Measurements from ENCODE around the gene SPATA4.

Gene SPATA4

DNA sequence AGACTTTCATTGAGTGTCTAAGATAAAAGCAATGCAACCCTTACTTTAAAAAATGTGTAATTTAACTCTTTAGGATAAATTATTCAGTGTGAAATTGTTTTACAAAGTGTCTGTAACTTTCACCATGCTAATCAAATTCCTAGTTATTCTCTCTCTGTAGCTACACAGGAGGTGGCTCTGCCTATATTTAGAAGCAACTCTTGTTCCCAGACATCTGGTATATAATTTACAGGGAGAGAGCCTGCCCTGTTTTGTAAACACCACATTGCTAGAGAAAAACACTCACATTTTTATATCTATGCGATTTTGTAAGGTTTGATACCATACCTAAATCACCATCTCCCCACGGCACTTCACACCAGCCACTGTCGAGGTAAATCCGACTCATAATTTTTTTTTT is 35.5 kb upstream of the SPATA4 start:
- H4K20me1 ChIP-seq (ENCODE audit: insufficient read depth, low read length): no peaks in the 10 kb centered on the region
- TF ChIP-seq, protein P1, sequence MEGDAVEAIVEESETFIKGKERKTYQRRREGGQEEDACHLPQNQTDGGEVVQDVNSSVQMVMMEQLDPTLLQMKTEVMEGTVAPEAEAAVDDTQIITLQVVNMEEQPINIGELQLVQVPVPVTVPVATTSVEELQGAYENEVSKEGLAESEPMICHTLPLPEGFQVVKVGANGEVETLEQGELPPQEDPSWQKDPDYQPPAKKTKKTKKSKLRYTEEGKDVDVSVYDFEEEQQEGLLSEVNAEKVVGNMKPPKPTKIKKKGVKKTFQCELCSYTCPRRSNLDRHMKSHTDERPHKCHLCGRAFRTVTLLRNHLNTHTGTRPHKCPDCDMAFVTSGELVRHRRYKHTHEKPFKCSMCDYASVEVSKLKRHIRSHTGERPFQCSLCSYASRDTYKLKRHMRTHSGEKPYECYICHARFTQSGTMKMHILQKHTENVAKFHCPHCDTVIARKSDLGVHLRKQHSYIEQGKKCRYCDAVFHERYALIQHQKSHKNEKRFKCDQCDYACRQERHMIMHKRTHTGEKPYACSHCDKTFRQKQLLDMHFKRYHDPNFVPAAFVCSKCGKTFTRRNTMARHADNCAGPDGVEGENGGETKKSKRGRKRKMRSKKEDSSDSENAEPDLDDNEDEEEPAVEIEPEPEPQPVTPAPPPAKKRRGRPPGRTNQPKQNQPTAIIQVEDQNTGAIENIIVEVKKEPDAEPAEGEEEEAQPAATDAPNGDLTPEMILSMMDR (IDR thresholded peaks at IDR 0.05; ENCODE audit: low read length): no peak
- no peak for TF ChIP-seq EZH2phosphoT487 (IDR thresholded peaks at IDR 0.05; ENCODE audit: low read length)
- TF ChIP-seq EZH2 (optimal IDR thresholded peaks at IDR 0.05; ENCODE audit: low read depth, low read length): no peak
- no peaks in the 10 kb centered on the region for H3K27me3 ChIP-seq (replicated peaks; ENCODE audit: insufficient read depth, low read length)
- no peaks in the 10 kb centered on the region for H3F3A ChIP-seq (ENCODE audit: insufficient read depth, low read length)
- H3K9me3 ChIP-seq (replicated peaks; ENCODE audit: insufficient read depth, low read length): no peaks in the 10 kb centered on the region
- no peaks in the 10 kb centered on the region for H3K79me2 ChIP-seq (ENCODE audit: low read length)
- DNase-seq: no peak
- no peak overlapping the region for H2AFZ ChIP-seq (ENCODE audit: low read length)
- no peak overlapping the region for H3K4me3 ChIP-seq (ENCODE audit: low read length)
- no peak overlapping the region for H3K4me2 ChIP-seq (ENCODE audit: low read depth, low read length)
- no peak overlapping the region for H3K9ac ChIP-seq (ENCODE audit: low read length)
- H3K27ac ChIP-seq (ENCODE audit: low read length): no peak overlapping the region
- H3K9me2 ChIP-seq (replicated peaks; ENCODE audit: insufficient read depth, low read length): no peaks in the 10 kb centered on the region
- no peaks in the 10 kb centered on the region for H3K4me1 ChIP-seq (ENCODE audit: low read length)
- H3K36me3 ChIP-seq (replicated peaks; ENCODE audit: insufficient read depth, low read length): no peaks in the 10 kb centered on the region

DNA sequence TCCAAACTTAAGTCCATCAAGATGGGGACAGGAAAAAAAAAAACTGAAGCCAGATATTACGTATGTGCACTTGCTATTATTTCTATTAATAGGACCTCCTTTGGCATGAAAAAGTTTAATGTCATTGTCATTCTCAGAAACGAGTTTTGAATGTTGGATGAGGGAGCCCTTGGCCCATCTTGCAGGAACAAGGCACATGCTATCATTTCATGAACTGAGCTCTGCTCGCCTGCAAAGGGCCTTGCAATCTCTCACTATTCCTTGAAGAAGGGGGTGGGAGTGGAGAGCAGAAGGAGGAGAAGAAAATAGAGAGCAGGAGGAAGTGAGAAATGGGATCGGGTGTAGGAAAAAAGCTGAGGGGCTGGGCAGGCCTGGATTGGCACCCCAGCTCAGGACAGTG is 34.3 kb upstream of the SPATA4 start:
- no peaks in the 10 kb centered on the region for H3K27me3 ChIP-seq (replicated peaks; ENCODE audit: insufficient read depth, low read length)
- no peaks in the 10 kb centered on the region for H3K9me2 ChIP-seq (replicated peaks; ENCODE audit: insufficient read depth, low read length)
- no peaks in the 10 kb centered on the region for H3F3A ChIP-seq (ENCODE audit: insufficient read depth, low read length)
- H3K36me3 ChIP-seq (replicated peaks; ENCODE audit: insufficient read depth, low read length): no peaks in the 10 kb centered on the region
- H3K4me2 ChIP-seq (ENCODE audit: low read depth, low read length): no peak overlapping the region
- H3K79me2 ChIP-seq (ENCODE audit: low read length): no peaks in the 10 kb centered on the region
- TF ChIP-seq, protein P1 (IDR thresholded peaks at IDR 0.05; ENCODE audit: low read length): no peak
- TF ChIP-seq EZH2 (optimal IDR thresholded peaks at IDR 0.05; ENCODE audit: low read depth, low read length): no peak
- TF ChIP-seq EZH2phosphoT487 (IDR thresholded peaks at IDR 0.05; ENCODE audit: low read length): no peak
- H3K4me3 ChIP-seq (ENCODE audit: low read length): no peak overlapping the region
- no peak for DNase-seq
- H3K27ac ChIP-seq (ENCODE audit: low read length): no peak overlapping the region
- no peaks in the 10 kb centered on the region for H3K4me1 ChIP-seq (ENCODE audit: low read length)
- no peaks in the 10 kb centered on the region for H3K9me3 ChIP-seq (replicated peaks; ENCODE audit: insufficient read depth, low read length)
- no peaks in the 10 kb centered on the region for H4K20me1 ChIP-seq (ENCODE audit: insufficient read depth, low read length)
- H3K9ac ChIP-seq (ENCODE audit: low read length): no peak overlapping the region
- no peak overlapping the region for H2AFZ ChIP-seq (ENCODE audit: low read length)

DNA sequence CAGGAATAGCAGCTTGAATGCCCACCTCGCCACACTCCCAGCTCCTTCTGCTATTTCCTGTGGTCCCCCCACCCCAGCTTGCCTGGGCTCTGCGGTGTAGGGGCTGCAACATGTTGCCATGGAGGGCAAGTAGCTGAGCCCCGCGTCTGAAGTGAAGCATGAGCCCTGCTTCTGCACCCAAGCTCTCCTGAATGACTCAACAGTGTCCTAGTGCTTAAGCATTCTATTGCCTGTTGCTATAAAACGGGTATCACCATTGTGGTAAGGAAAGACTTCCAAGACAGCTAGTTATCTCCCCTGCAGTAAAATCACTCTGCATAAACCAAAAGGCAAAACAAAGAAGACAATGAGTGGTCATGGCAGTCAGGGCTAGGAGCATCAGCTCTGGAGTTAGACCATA is 31.4 kb upstream of the SPATA4 start:
- Histone ChIP-seq H3K27ac (ENCODE audit: low read length) (no peak overlapping the region), H3K4me2 (ENCODE audit: low read depth, low read length) (no peak overlapping the region), H3K9ac (ENCODE audit: low read length) (no peak overlapping the region), H3F3A (ENCODE audit: insufficient read depth, low read length) (no peaks in the 10 kb centered on the region), H3K4me1 (ENCODE audit: low read length) (no peaks in the 10 kb centered on the region), H3K27me3 (replicated peaks; ENCODE audit: insufficient read depth, low read length) (no peaks in the 10 kb centered on the region), H3K9me3 (replicated peaks; ENCODE audit: insufficient read depth, low read length) (no peaks in the 10 kb centered on the region), H3K4me3 (ENCODE audit: low read length) (no peak overlapping the region), H3K79me2 (ENCODE audit: low read length) (no peaks in the 10 kb centered on the region), H3K36me3 (replicated peaks; ENCODE audit: insufficient read depth, low read length) (no peaks in the 10 kb centered on the region), H4K20me1 (ENCODE audit: insufficient read depth, low read length) (no peaks in the 10 kb centered on the region), H3K9me2 (replicated peaks; ENCODE audit: insufficient read depth, low read length) (no peaks in the 10 kb centered on the region), H2AFZ (ENCODE audit: low read length) (no peak overlapping the region)
- no peak for DNase-seq
- TF ChIP-seq, protein P1 (IDR thresholded peaks at IDR 0.05; ENCODE audit: low read length): no peak
- TF ChIP-seq EZH2phosphoT487 (IDR thresholded peaks at IDR 0.05; ENCODE audit: low read length) (no peak), EZH2 (optimal IDR thresholded peaks at IDR 0.05; ENCODE audit: low read depth, low read length) (no peak)

All from MM.1S (cell line).